Psoas muscle (tissue), 8 donors: ENCODE data around the gene NEK3. TPM values are rescaled to one million over a fixed set of nuclear protein-coding genes. Genes with fewer than 3 reads are reported as not detected.
"Not testable (repeated sequence)": the region's sequence is repeated elsewhere in the genome, so short reads cannot be mapped to it uniquely, and the experiment has no call there.

Experiments used
- ATAC-seq, 4 donors: fragments of 200-7000 bp; cut with Tn5 transposase; one replicate each; pipeline ENCODE4 v1.9.1; 2020; ENCODE audit warnings: moderate library complexity in 3 of 4, mild to moderate bottlenecking in 2 of 4
- DNase-seq, 2 donors: peaks; one replicate each; pipeline ENCODE4 v3.0.0-alpha.2; 2020
- H3K27ac ChIP-seq: fragments of 200-600 bp; one replicate; pipeline ENCODE4 v1.8.0; 2022
- H3K27me3 ChIP-seq, 3 donors: fragments of 200-600 bp in 1 of 3; one replicate each; pipeline versions ENCODE4 v1.6.1 to v1.8.0; 2013 to 2022; ENCODE audit warnings: low read length in 2 of 3, mild to moderate bottlenecking in 2 of 3, moderate library complexity in 1 of 3; ENCODE audit not compliant: insufficient read depth in 3 of 3
- H3K36me3 ChIP-seq, 2 donors: fragments of 200-600 bp in 1 of 2; one replicate each; pipeline versions ENCODE4 v1.6.1 to v1.8.0; 2013 to 2022; ENCODE audit warnings: low read depth in 1 of 2, mild to moderate bottlenecking in 1 of 2, moderate library complexity in 1 of 2; ENCODE audit not compliant: insufficient read depth in 1 of 2
- H3K4me1 ChIP-seq: fragments of 200-600 bp; one replicate; pipeline ENCODE4 v1.8.0; 2022
- H3K4me3 ChIP-seq: fragments of 200-600 bp; one replicate; pipeline ENCODE4 v1.8.0; 2022; ENCODE audit warnings: mild to moderate bottlenecking
- H3K9me3 ChIP-seq: fragments of 200-600 bp; one replicate; pipeline ENCODE4 v1.8.0; 2022
- WGBS, 3 donors: extraction: QIAGEN DNeasy Blood & Tissue Kit; methylation state at CpG; one replicate each; pipeline versions ENCODE4 v1.1.6 to v1.1.7; 2013; 5-methylcytosine and 5-hydroxymethylcytosine counted together
- intact Hi-C, 2 donors: fragments of 100-400 bp; cut with DNase I; formaldehyde crosslinking; loops; one replicate each; pipeline versions ENCODE4 v1.11.0 to v1.14.2; 2022
- polyA plus RNA-seq, 3 donors: library from polyadenylated mRNA; stranded (reverse); fragments of 200-250 nt; gene quantifications; one replicate each; pipeline ENCODE4 v1.2.3, GENCODE V29; 2013
- total RNA-seq, 4 donors: library from RNA; stranded (reverse); fragmentation: NEBNext Ultra II Directional in 2 of 4; extraction: Animal tissue kit (Norgen Biotek cat#: 25700) in 2 of 4; gene quantifications; one replicate each; pipeline versions ENCODE4 v1.2.1 to v1.2.4, GENCODE V29; 2021 to 2023
- TF ChIP-seq, protein P1 (sequence below): fragments of 200-600 bp; IDR thresholded peaks from one replicate; pipeline ENCODE4 v1.8.0; 2022; ENCODE audit warnings: antibody characterized with exemption
- donor health status: healthy with polysubstance abuse.
- donor health status: DM: no; HTN: no; CAD: no; lungs with moderate emphysema.
- donor health status: Bipolar disorder and iron deficiency.
- donor health status: healthy.
- donor health status: DM: yes; HTN: yes; CAD: no.
- donor health status: DM: no; HTN: no; CAD: no.
- donor health status: DM: no; HTN: no; CAD: no.
- donor health status: DM: yes; HTN: yes; CAD: no.

The NEK3 gene
- total and polyA plus RNA-seq, 7 donors = 3.1 to 5.3 (median 4.7) TPM

DNA sequence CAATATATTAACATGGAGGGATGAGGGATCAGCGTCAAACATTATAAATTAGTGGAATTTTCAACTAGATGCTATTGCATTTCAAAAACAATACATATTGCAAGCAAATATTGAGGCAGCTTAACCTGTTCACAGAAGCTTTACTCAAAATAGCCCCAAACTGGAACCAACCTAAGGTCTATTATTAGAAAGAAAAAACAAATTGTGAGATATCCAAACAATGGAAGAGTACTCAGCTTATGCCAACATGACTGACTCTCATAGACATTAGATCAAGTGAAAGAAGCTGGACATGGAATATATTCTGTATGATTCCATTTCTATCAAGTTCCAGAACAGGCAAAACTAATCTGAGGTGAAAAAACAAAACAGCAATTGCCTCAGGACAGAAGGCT lies 27.6 kb upstream of the NEK3 start:
- WGBS, 3 donors = 86 to 96% (median 90%) methylated on average over 1 of the region's 1 CpG
- no peak for DNase-seq
- no peak overlapping the region for H3K4me3 ChIP-seq
- peak overlapping the region; percentile 20 for H3K27ac ChIP-seq
- H3K27me3 ChIP-seq = no peaks in the 10 kb centered on the region
- TF ChIP-seq, protein P1, sequence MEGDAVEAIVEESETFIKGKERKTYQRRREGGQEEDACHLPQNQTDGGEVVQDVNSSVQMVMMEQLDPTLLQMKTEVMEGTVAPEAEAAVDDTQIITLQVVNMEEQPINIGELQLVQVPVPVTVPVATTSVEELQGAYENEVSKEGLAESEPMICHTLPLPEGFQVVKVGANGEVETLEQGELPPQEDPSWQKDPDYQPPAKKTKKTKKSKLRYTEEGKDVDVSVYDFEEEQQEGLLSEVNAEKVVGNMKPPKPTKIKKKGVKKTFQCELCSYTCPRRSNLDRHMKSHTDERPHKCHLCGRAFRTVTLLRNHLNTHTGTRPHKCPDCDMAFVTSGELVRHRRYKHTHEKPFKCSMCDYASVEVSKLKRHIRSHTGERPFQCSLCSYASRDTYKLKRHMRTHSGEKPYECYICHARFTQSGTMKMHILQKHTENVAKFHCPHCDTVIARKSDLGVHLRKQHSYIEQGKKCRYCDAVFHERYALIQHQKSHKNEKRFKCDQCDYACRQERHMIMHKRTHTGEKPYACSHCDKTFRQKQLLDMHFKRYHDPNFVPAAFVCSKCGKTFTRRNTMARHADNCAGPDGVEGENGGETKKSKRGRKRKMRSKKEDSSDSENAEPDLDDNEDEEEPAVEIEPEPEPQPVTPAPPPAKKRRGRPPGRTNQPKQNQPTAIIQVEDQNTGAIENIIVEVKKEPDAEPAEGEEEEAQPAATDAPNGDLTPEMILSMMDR = no peak
- H3K9me3 ChIP-seq = no peaks in the 10 kb centered on the region
- ATAC-seq = no peak
- H3K36me3 ChIP-seq = peaks cover 0 to 65% of the 10 kb centered on the region in 2 donors
- no peaks in the 10 kb centered on the region for H3K4me1 ChIP-seq
- intact Hi-C loops = no loop called here

- H3K27ac ChIP-seq, H3K27me3 ChIP-seq, intact Hi-C loops, DNase-seq, ATAC-seq, H3K4me1 ChIP-seq, H3K4me3 ChIP-seq, H3K9me3 ChIP-seq: not testable (repeated sequence)
- WGBS, 3 donors = 52 to 70% (median 58%) methylated on average over 5 of the region's 5 CpGs
- peaks cover 0 to 82% of the 10 kb centered on the region in 2 donors for H3K36me3 ChIP-seq
Measured at GRCh38 chr13:52181316-52181954, 22.0 kb upstream of the NEK3 start.

DNA sequence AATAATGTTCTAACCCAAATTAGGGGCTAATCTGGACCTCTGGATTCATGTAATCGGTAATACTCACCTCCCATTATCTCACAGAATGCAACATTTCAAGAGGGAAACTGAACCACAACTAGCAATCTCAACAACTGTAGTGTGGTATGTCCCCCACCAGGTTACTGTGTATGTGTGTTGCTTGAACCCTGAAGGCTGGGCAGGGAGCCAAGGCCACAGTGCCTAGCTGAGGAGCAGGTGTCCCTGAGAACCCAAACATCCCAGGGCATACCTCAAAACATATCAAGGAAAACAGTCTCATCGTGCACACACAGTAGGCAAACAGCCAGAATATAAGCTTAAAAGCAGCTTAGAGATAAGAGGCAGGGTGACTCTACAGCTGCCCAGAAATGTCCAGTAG lies 20.5 kb upstream of the NEK3 start:
- DNase-seq = no peak
- H3K4me1 ChIP-seq = no peaks in the 10 kb centered on the region
- H3K4me3 ChIP-seq = no peak overlapping the region
- intact Hi-C loops = no loop called here
- H3K27me3 ChIP-seq = no peaks in the 10 kb centered on the region
- no peak for ATAC-seq
- no peaks in the 10 kb centered on the region for H3K9me3 ChIP-seq
- no peak overlapping the region for H3K27ac ChIP-seq
- WGBS, 3 donors = 77 to 86% (median 84%) methylated on average over 2 of the region's 2 CpGs
- peaks cover 0 to 78% of the 10 kb centered on the region in 2 donors for H3K36me3 ChIP-seq
- TF ChIP-seq, protein P1 = no peak

- no peak for ATAC-seq
Measured at GRCh38 chr13:52177276-52177675, 17.9 kb upstream of the NEK3 start.

DNA sequence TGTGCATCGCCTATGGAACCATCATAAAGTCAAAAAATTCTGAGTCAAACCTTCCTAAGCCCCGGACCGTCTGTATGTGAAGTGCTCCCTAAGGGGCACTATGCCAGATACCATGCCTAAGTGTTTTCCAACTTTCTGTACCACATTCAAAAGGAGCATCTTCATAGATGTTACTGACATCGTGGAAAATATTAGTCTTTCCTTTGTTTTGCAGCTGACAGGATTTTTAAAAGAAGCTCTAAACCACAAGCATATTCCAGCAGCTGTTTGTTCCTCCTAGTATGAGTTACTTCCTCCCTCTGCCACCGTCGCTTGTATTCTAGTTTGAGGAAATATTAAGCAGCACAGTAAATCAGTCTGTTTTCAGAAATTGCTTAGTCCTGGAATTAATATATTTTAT lies 14.6 kb upstream of the NEK3 start:
- H3K4me1 ChIP-seq, H3K4me3 ChIP-seq, intact Hi-C loops, H3K27me3 ChIP-seq, H3K27ac ChIP-seq, DNase-seq, ATAC-seq, H3K9me3 ChIP-seq: not testable (repeated sequence)
- 76 to 80% (median 77%) methylated on average over 6 of the region's 6 CpGs for WGBS, 3 donors
- H3K36me3 ChIP-seq = peaks cover 0 to 91% of the 10 kb centered on the region in 2 donors

More at GRCh38 chr13:52177276-52177675, 17.9 kb upstream of the NEK3 start:
- peaks cover 0 to 78% of the 10 kb centered on the region in 2 donors for H3K36me3 ChIP-seq
- no peaks in the 10 kb centered on the region for H3K4me1 ChIP-seq
- H3K9me3 ChIP-seq = no peaks in the 10 kb centered on the region
- TF ChIP-seq, protein P1 = no peak
- no peak for DNase-seq
- intact Hi-C loops = no loop called here
- H3K27me3 ChIP-seq = no peaks in the 10 kb centered on the region
- no peak overlapping the region for H3K27ac ChIP-seq
- WGBS, 3 donors = 91 to 96% (median 92%) methylated on average over 2 of the region's 2 CpGs
- no peak overlapping the region for H3K4me3 ChIP-seq

DNA sequence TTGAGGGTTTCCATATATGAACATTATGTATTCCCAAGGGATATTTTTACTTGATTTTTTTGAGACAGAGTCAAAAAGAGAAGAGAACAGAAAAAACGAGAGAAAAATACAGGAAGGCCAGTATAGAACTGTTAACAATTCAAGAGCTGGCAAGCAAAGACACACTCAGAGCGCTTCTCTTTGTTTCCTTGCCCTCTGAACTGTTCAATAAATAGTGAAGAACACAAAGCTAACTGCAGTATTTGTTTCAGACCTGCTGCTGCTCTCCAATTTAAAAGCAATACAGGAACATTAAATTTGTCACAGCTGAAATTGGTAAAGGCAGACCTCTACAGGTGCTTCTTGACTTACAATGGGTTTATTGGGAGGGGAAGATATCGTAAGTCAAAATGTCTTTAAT lies 14.0 kb upstream of the NEK3 start:
- WGBS, 3 donors = 85 to 95% (median 93%) methylated on average over 3 of the region's 3 CpGs

GRCh38 chr13:52171686-52172085 lies 12.3 kb upstream of the NEK3 start:
- H3K27me3 ChIP-seq, H3K9me3 ChIP-seq, H3K27ac ChIP-seq, ATAC-seq, intact Hi-C loops, H3K4me3 ChIP-seq, H3K4me1 ChIP-seq, DNase-seq: not testable (repeated sequence)
- WGBS, 3 donors = 83 to 93% (median 93%) methylated on average over 1 of the region's 1 CpG
- peaks cover 0 to 94% of the 10 kb centered on the region in 2 donors for H3K36me3 ChIP-seq

More for the DNA sequence above, 14.0 kb upstream of the NEK3 start:
- Histone ChIP-seq H3K4me1 (no peaks in the 10 kb centered on the region), H3K4me3 (no peak overlapping the region), H3K27me3 (no peaks in the 10 kb centered on the region), H3K36me3 (peaks cover 0 to 91% of the 10 kb centered on the region in 2 donors), H3K27ac (no peak overlapping the region), H3K9me3 (no peaks in the 10 kb centered on the region)
- TF ChIP-seq, protein P1 = no peak
- ATAC-seq (no peak), DNase-seq (no peak)
- intact Hi-C loops = no loop called here

DNA sequence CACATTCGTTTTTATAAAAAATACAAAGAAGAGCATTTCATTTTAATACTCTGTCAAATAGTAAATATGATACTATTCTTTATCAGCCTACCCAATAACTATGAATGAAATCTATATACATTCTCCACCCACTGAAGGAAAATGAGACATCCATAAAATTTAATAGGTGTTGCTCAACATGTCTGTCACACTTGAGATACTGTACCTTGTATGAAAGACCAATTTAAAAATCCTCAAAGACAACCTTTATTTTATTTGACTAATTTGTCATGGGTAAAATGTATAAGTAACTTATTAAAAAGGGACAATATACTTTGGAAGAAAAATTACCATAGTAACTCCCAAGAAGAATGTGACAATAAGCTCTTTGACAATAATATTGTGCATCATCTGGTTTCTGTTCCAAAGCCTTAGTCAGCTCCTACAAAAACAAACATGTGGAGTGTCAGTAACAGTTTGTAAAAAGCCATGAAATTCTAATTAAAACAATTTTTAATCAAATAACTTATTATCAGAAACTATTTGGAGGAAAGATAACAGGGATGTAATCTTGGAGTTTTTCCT lies 11.5 kb upstream of the NEK3 start:
- intact Hi-C loops, H3K27ac ChIP-seq, H3K9me3 ChIP-seq, ATAC-seq, DNase-seq, H3K4me3 ChIP-seq, H3K4me1 ChIP-seq, H3K27me3 ChIP-seq: not testable (repeated sequence)
- peaks cover 0 to 98% of the 10 kb centered on the region in 2 donors for H3K36me3 ChIP-seq
- WGBS, 3 donors = 86 to 91% (median 88%) methylated on average over 1 of the region's 1 CpG
